Ishikawa (cell line): ENCODE results near the gene PEDS1.

Experiments used
- CEBPB ChIP-seq: IDR thresholded peaks from 2 replicates; pipeline ENCODE4 v1.6.1; 2012
- CREB1 ChIP-seq: IDR thresholded peaks from 2 replicates; pipeline ENCODE4 v1.6.1; 2012; ENCODE audit warnings: low read depth
- EGR1 ChIP-seq: IDR thresholded peaks from 2 replicates; pipeline ENCODE4 v1.6.1; 2012
- EP300 ChIP-seq: IDR thresholded peaks from 2 replicates; pipeline ENCODE4 v1.6.1; 2012; ENCODE audit warnings: borderline replicate concordance
- FOXM1 ChIP-seq: IDR thresholded peaks from 2 replicates; pipeline ENCODE4 v1.6.1; 2012; ENCODE audit warnings: low read depth, borderline replicate concordance
- MAX ChIP-seq: IDR thresholded peaks from 2 replicates; pipeline ENCODE4 v1.6.1; 2012
- RAD21 ChIP-seq: IDR thresholded peaks from 2 replicates; pipeline ENCODE4 v1.6.1; 2012; ENCODE audit warnings: low read depth
- TAF1 ChIP-seq: IDR thresholded peaks from 2 replicates; pipeline ENCODE4 v1.6.1; 2012; ENCODE audit warnings: low read depth, mild to moderate bottlenecking
- TCF12 ChIP-seq: IDR thresholded peaks from 2 replicates; pipeline ENCODE4 v1.6.1; 2012; ENCODE audit warnings: low read depth
- USF1 ChIP-seq: IDR thresholded peaks from 2 replicates; pipeline ENCODE4 v1.6.1; 2012
- YY1 ChIP-seq: IDR thresholded peaks from 2 replicates; pipeline ENCODE4 v1.6.1; 2012; ENCODE audit warnings: low read depth
- ZBTB7A ChIP-seq: IDR thresholded peaks from 2 replicates; pipeline ENCODE4 v1.6.1; 2012; ENCODE audit warnings: low read depth
- TF ChIP-seq, protein P1 (sequence below): IDR thresholded peaks from 2 replicates; pipeline ENCODE4 v1.6.1; 2012; ENCODE audit warnings: low read depth, mild to moderate bottlenecking

The PEDS1 gene

GRCh38 chr20:50194831-50195523 is 41.5 kb upstream of the PEDS1 start:
- no peak for TF ChIP-seq EGR1
- TF ChIP-seq YY1, result no peak
- TF ChIP-seq USF1, result no peak
- TF ChIP-seq CEBPB, result no peak
- no peak for TF ChIP-seq CREB1
- TF ChIP-seq, protein P1, sequence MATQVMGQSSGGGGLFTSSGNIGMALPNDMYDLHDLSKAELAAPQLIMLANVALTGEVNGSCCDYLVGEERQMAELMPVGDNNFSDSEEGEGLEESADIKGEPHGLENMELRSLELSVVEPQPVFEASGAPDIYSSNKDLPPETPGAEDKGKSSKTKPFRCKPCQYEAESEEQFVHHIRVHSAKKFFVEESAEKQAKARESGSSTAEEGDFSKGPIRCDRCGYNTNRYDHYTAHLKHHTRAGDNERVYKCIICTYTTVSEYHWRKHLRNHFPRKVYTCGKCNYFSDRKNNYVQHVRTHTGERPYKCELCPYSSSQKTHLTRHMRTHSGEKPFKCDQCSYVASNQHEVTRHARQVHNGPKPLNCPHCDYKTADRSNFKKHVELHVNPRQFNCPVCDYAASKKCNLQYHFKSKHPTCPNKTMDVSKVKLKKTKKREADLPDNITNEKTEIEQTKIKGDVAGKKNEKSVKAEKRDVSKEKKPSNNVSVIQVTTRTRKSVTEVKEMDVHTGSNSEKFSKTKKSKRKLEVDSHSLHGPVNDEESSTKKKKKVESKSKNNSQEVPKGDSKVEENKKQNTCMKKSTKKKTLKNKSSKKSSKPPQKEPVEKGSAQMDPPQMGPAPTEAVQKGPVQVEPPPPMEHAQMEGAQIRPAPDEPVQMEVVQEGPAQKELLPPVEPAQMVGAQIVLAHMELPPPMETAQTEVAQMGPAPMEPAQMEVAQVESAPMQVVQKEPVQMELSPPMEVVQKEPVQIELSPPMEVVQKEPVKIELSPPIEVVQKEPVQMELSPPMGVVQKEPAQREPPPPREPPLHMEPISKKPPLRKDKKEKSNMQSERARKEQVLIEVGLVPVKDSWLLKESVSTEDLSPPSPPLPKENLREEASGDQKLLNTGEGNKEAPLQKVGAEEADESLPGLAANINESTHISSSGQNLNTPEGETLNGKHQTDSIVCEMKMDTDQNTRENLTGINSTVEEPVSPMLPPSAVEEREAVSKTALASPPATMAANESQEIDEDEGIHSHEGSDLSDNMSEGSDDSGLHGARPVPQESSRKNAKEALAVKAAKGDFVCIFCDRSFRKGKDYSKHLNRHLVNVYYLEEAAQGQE, result no peak
- no peak for TF ChIP-seq TAF1

GRCh38 chr20:50194422-50194830 is 40.9 kb upstream of the PEDS1 start:
- TF ChIP-seq FOXM1 (no peak), RAD21 (no peak), MAX (no peak), TAF1 (no peak), USF1 (no peak), EP300 (no peak), ZBTB7A (no peak)
- TF ChIP-seq, protein P1, result no peak

- TF ChIP-seq USF1 (no peak), MAX (no peak), FOXM1 (no peak), CREB1 (no peak)
Measured at GRCh38 chr20:50193836-50194421, 40.4 kb upstream of the PEDS1 start.

DNA sequence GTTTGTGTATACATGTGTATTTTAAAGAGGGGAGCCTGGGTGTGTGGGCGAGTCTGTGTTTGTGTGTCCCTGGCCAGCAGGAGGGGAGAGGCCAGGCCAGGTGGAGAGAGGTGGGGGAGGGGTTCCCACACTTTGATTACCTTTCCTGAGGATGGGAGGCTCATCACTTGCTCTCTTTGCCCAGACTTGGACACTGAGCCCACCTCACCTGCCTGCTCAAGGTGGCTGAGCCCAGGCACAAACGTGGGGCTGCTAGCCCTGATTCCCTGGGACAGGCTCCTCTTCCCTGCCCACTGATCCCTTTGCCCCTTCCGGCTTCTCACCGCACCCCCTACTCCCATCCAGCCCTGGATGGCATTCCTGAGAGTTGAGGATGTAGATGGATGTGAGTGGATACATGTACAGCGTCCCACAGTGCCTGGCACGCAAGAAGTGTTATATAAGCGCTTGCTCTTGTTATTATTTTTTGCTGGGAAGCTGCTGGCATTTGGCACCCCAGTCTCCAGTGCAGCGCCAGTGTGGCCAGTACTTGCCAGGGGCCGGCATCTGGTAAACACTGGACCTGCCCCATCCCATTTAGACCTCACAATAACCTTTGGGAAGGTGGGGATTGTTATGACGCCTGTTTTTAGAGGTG is 39.8 kb upstream of the PEDS1 start:
- no peak for TF ChIP-seq ZBTB7A
- TF ChIP-seq TCF12, result no peak
- no peak for TF ChIP-seq EGR1
- no peak for TF ChIP-seq USF1
- TF ChIP-seq CEBPB, result no peak
- no peak for TF ChIP-seq FOXM1
- no peak for TF ChIP-seq MAX
- no peak for TF ChIP-seq RAD21
- TF ChIP-seq, protein P1, result no peak
- no peak for TF ChIP-seq EP300
